SU-DHL-6 (cell line): ENCODE data around the gene GPR65.

Source experiments
- H2AFZ ChIP-seq: fragments of 200-600 bp; sonication (generic); 2 replicates; pipeline ENCODE4 v1.6.1; 2014; ENCODE audit warnings: low read depth, mild to moderate bottlenecking, moderate library complexity, mixed read lengths, antibody characterized with exemption, low read length; ENCODE audit not compliant: severe bottlenecking
- H3F3A ChIP-seq: fragments of 200-600 bp; shearing (Covaris generic); 2 replicates; pipeline ENCODE4 v1.6.0; 2016; ENCODE audit warnings: antibody characterized with exemption, mild to moderate bottlenecking; ENCODE audit not compliant: insufficient read depth
- H3K27ac ChIP-seq: fragments of 200-600 bp; sonication (generic); 2 replicates; pipeline ENCODE4 v1.5.1; 2016; ENCODE audit warnings: low read depth, mild to moderate bottlenecking, low read length, moderate library complexity, mixed read lengths
- H3K27me3 ChIP-seq: fragments of 200-600 bp; sonication (generic), shearing (Covaris generic); 2 replicates; pipeline ENCODE4 v1.6.0; 2014; ENCODE audit warnings: mild to moderate bottlenecking, low read length
- H3K36me3 ChIP-seq: fragments of 200-600 bp; sonication (generic); 2 replicates; pipeline ENCODE4 v1.6.1; 2014; ENCODE audit warnings: mild to moderate bottlenecking, low read length, mixed read lengths
- H3K4me2 ChIP-seq: fragments of 300-600, 200-600 bp; shearing (Covaris generic), sonication (generic); 2 replicates; pipeline ENCODE4 v1.6.0; 2014; ENCODE audit warnings: low read length, low read depth, mild to moderate bottlenecking; ENCODE audit not compliant: poor library complexity, severe bottlenecking
- H3K4me3 ChIP-seq: fragments of 200-600 bp; sonication (generic); 2 replicates; pipeline ENCODE4 v1.5.1; 2014; ENCODE audit warnings: antibody characterized with exemption, low read length, mild to moderate bottlenecking, mixed read lengths; ENCODE audit not compliant: insufficient read depth, poor library complexity, severe bottlenecking
- H3K79me2 ChIP-seq: fragments of 200-600 bp; sonication (generic); 2 replicates; pipeline ENCODE4 v1.6.1; 2014; ENCODE audit warnings: mild to moderate bottlenecking, low read length, moderate library complexity; ENCODE audit not compliant: insufficient read depth
- H3K9ac ChIP-seq: fragments of 200-600 bp; sonication (generic); 2 replicates; pipeline ENCODE4 v1.7.0; 2014; ENCODE audit warnings: mild to moderate bottlenecking, low read length
- H3K9me2 ChIP-seq: fragments of 200-600 bp; sonication (generic); replicated peaks from 2 replicates; pipeline ENCODE4 v1.6.1; 2014; ENCODE audit warnings: low read length; ENCODE audit not compliant: insufficient read depth
- H3K9me3 ChIP-seq: fragments of 200-600 bp; sonication (generic); 2 replicates; pipeline ENCODE4 v1.6.1; 2014; ENCODE audit warnings: low read length, mixed read lengths; ENCODE audit not compliant: insufficient read depth
- H4K20me1 ChIP-seq: fragments of 200-600 bp; sonication (generic); 2 replicates; pipeline ENCODE4 v1.6.1; 2014; ENCODE audit warnings: low read depth, mild to moderate bottlenecking, antibody characterized with exemption, low read length, moderate library complexity, mixed read lengths
- EZH2phosphoT487 ChIP-seq: fragments of 200-600 bp; sonication (generic), shearing (Covaris generic); conservative IDR thresholded peaks from 2 replicates; pipeline ENCODE4 v1.6.1; 2018; ENCODE audit warnings: mild to moderate bottlenecking, antibody characterized with exemption, low read length, moderate library complexity, mixed read lengths
- TF ChIP-seq, protein P1 (sequence below): fragments of 200-600 bp; sonication (generic); IDR thresholded peaks from one replicate; pipeline ENCODE4 v1.5.1; 2017; ENCODE audit warnings: antibody characterized with exemption, mild to moderate bottlenecking, low read length, moderate library complexity; ENCODE audit not compliant: insufficient read depth, poor library complexity, severe bottlenecking

The GPR65 gene, protein sequence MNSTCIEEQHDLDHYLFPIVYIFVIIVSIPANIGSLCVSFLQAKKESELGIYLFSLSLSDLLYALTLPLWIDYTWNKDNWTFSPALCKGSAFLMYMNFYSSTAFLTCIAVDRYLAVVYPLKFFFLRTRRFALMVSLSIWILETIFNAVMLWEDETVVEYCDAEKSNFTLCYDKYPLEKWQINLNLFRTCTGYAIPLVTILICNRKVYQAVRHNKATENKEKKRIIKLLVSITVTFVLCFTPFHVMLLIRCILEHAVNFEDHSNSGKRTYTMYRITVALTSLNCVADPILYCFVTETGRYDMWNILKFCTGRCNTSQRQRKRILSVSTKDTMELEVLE

DNA sequence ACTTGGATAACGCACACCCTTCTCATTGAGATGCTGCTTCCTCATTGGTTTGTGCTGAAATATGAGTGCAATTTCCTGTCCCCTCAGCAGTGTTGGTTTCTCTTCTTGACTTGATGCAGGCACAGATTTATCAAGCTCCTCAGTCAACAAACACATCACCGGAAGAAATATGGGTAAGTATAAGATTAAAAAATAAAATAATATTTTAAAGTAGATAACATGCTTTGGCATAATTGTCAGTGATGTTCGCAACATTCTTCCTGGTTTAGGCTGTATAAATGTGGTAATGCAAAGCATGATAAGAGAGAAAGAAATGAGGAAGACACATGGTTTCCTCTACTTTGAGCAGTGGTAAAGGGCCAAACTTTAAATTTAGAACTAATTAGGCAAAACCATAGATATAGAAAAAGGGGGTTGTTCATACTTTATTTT lies at the start of gene GPR65:
Gene GPR65, plus strand, starts transcription at position 86 of the 432 bp plus-strand sequence. CDS start 5,713 bp downstream, outside the sequence.
- Histone ChIP-seq H3K9ac (peak within 1 kb of the TSS; percentile 65), H3K9me3 (no peaks in the 10 kb centered on the region), H3K4me3 (peak within 1 kb of the TSS; percentile 72), H3K4me2 (peak within 1 kb of the TSS; percentile 92), H3K36me3 (peaks cover 2% of the 10 kb centered on the region; the same call in 1 of the 2 replicates), H3K9me2 (no peaks in the 10 kb centered on the region), H3K27me3 (no peaks in the 10 kb centered on the region), H3F3A (peaks cover 20% of the 10 kb centered on the region), H3K27ac (peak within 1 kb of the TSS; percentile 90), H3K79me2 (peaks cover 48% of the 10 kb centered on the region), H4K20me1 (no peaks in the 10 kb centered on the region), H2AFZ (peak within 1 kb of the TSS; percentile 89)
- TF ChIP-seq, protein P1, sequence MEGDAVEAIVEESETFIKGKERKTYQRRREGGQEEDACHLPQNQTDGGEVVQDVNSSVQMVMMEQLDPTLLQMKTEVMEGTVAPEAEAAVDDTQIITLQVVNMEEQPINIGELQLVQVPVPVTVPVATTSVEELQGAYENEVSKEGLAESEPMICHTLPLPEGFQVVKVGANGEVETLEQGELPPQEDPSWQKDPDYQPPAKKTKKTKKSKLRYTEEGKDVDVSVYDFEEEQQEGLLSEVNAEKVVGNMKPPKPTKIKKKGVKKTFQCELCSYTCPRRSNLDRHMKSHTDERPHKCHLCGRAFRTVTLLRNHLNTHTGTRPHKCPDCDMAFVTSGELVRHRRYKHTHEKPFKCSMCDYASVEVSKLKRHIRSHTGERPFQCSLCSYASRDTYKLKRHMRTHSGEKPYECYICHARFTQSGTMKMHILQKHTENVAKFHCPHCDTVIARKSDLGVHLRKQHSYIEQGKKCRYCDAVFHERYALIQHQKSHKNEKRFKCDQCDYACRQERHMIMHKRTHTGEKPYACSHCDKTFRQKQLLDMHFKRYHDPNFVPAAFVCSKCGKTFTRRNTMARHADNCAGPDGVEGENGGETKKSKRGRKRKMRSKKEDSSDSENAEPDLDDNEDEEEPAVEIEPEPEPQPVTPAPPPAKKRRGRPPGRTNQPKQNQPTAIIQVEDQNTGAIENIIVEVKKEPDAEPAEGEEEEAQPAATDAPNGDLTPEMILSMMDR, result no peak
- TF ChIP-seq EZH2phosphoT487, result no peak

DNA sequence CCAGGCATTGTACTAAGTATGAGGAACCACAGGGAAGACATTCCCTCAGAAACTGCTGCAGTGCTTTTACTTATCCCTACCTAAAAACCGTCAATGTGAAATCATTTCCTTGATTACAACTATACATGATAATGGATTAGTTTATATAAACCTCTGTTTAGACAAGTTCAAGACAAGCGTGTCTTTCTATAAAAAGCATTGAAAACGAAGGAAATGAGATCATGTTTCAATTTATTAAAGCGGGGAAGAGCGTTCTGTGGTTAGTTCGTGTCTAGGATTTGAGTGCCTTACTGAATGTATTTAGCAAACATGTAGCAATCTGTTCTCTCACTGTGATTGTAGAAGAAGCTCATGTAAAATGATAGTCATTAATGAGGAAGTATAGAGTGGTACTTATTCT lies 49.4 kb upstream of the GPR65 start:
- TF ChIP-seq EZH2phosphoT487, result no peak
- TF ChIP-seq, protein P1, result no peak
- H3K9me2 ChIP-seq, result no peaks in the 10 kb centered on the region
- no peak overlapping the region for H2AFZ ChIP-seq
- no peaks in the 10 kb centered on the region for H4K20me1 ChIP-seq
- no peaks in the 10 kb centered on the region for H3K79me2 ChIP-seq
- H3F3A ChIP-seq, result no peaks in the 10 kb centered on the region
- no peaks in the 10 kb centered on the region for H3K27me3 ChIP-seq
- no peaks in the 10 kb centered on the region for H3K36me3 ChIP-seq
- H3K9me3 ChIP-seq, result no peaks in the 10 kb centered on the region
- no peak overlapping the region for H3K27ac ChIP-seq
- no peak overlapping the region for H3K9ac ChIP-seq
- H3K4me2 ChIP-seq, result no peak overlapping the region
- no peak overlapping the region for H3K4me3 ChIP-seq

DNA sequence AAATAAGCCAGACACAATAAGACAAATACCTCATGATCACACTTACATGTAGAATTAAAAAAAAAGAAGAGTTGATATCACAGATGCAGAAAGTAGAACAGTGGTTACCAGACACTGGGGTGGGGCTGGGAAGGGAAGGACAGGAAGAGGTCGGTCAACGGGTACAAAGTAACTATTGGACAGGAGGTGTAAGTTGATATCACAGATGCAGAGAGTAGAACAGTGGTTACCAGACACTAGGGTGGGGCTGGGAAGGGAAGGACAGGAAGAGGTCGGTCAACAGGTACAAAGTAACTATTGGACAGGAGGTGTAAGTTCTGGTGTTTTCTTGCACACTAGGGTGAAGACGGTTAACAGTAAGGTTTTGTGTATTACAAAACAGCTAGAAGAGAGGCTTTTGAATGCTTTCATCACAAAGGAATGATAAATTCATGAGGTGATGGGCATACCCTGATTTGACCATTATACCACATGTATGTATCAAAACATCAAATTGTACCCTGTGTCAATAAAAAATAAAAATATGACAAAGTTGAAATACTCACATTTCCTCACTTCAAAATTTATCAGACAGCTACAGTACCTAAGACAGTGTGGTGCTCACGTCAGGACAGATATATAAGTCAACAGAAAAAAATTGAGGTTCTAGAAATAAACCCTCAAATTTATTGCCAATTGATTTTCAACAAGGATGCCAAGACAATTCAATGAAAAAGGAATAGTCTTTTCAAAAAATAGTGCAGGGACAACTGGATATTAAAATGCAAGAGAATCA lies 44.7 kb upstream of the GPR65 start:
- no peak overlapping the region for H3K4me3 ChIP-seq
- H3K4me2 ChIP-seq, result no peak overlapping the region
- no peaks in the 10 kb centered on the region for H3K9me2 ChIP-seq
- no peak overlapping the region for H3K9ac ChIP-seq
- H2AFZ ChIP-seq, result no peak overlapping the region
- H3K79me2 ChIP-seq, result no peaks in the 10 kb centered on the region
- no peaks in the 10 kb centered on the region for H4K20me1 ChIP-seq
- H3K27ac ChIP-seq, result no peak overlapping the region
- H3K27me3 ChIP-seq, result no peaks in the 10 kb centered on the region
- no peaks in the 10 kb centered on the region for H3F3A ChIP-seq
- TF ChIP-seq EZH2phosphoT487, result no peak
- TF ChIP-seq, protein P1, result no peak
- no peaks in the 10 kb centered on the region for H3K9me3 ChIP-seq
- no peaks in the 10 kb centered on the region for H3K36me3 ChIP-seq
